Esophagus muscularis mucosa (tissue), 4 donors: ENCODE data around the gene NKAIN4. TPM values are rescaled to one million over a fixed set of nuclear protein-coding genes. Genes with fewer than 3 reads are reported as not detected.
A peak's percentile ranks its signal among the peaks of the same experiment; 100 is the strongest.

Experiments
- DNase-seq: peaks from one replicate; pipeline ENCODE4 v3.0.0-alpha.2; 2017; ENCODE audit errors: extremely low spot score
- H3K27ac ChIP-seq, 4 donors: fragments of 200-600 bp; sonication (generic); replicated peaks in 1 of 4; 1 replicate in 3 of 4; 2 replicates in 1 of 4; pipeline ENCODE4 v1.5.1; 2016 to 2019; ENCODE audit warnings: mild to moderate bottlenecking in 1 of 4
- H3K27me3 ChIP-seq, 4 donors: fragments of 200-600 bp; sonication (generic); one replicate each; pipeline versions ENCODE4 v1.5.1 to v1.6.0; 2016 to 2019
- H3K36me3 ChIP-seq, 4 donors: fragments of 200-600 bp; sonication (generic); one replicate each; pipeline ENCODE4 v1.5.1; 2016 to 2019
- H3K4me1 ChIP-seq, 4 donors: fragments of 200-600 bp; sonication (generic); one replicate each; pipeline ENCODE4 v1.5.1; 2016 to 2019
- H3K4me3 ChIP-seq, 4 donors: fragments of 200-600 bp; sonication (generic); 1 replicate in 2 of 4; 2 replicates in 2 of 4; pipeline ENCODE4 v1.5.1; 2016 to 2019; ENCODE audit warnings: mild to moderate bottlenecking in 4 of 4, moderate library complexity in 1 of 4
- H3K9me3 ChIP-seq, 4 donors: fragments of 200-600 bp; sonication (generic); 1 replicate in 3 of 4; 2 replicates in 1 of 4; pipeline ENCODE4 v1.5.1; 2016 to 2019
- EP300 ChIP-seq: sonication (generic); formaldehyde crosslinking; IDR thresholded peaks from one replicate; pipeline ENCODE4 v1.6.1; 2017; ENCODE audit warnings: antibody characterized with exemption
- POLR2A ChIP-seq: fragments of 450-650 bp; IDR thresholded peaks from one replicate; pipeline ENCODE4 v1.6.1; 2017; ENCODE audit warnings: antibody characterized with exemption, moderate library complexity, mild to moderate bottlenecking, low read depth
- POLR2AphosphoS5 ChIP-seq, 2 donors: sonication (generic); formaldehyde crosslinking; IDR thresholded peaks; one replicate each; pipeline ENCODE4 v1.6.1; 2017; ENCODE audit warnings: antibody characterized with exemption in 2 of 2
- WGBS: methylation state at CpG from one replicate; pipeline ENCODE4 v1.1.5; 2018; 5-methylcytosine and 5-hydroxymethylcytosine counted together
- intact Hi-C: fragments of 100-400 bp; cut with DNase I; formaldehyde crosslinking; loops from one replicate; pipeline ENCODE4 v1.15.1; 2023
- total RNA-seq, 4 donors: library from RNA; depleted of rRNA; stranded (reverse); fragments of >200 nt; gene quantifications; one replicate each; pipeline versions ENCODE4 v1.1.0 to v1.2.1, GENCODE V29; 2016
- TF ChIP-seq, protein P1 (sequence below), 3 experiments: fragments of 200-600 bp in 2 of 3; fragments of 450-650 bp in 1 of 3; sonication (generic) in 2 of 3; IDR thresholded peaks; one replicate each; pipeline ENCODE4 v1.5.1; 2017 to 2019; ENCODE audit warnings: antibody characterized with exemption in 3 of 3, mild to moderate bottlenecking in 2 of 3, moderate library complexity in 1 of 3

Gene NKAIN4
- total RNA-seq, 4 donors from 2014 or later: 0.17 to 0.45 TPM; not detected in 2

- DNase-seq: no peak
- peaks cover 22 to 29% (median 26%) of the 10 kb centered on the region in 4 donors for H3K36me3 ChIP-seq
- H3K27me3 ChIP-seq: no peaks in the 10 kb centered on the region
- TF ChIP-seq, protein P1, sequence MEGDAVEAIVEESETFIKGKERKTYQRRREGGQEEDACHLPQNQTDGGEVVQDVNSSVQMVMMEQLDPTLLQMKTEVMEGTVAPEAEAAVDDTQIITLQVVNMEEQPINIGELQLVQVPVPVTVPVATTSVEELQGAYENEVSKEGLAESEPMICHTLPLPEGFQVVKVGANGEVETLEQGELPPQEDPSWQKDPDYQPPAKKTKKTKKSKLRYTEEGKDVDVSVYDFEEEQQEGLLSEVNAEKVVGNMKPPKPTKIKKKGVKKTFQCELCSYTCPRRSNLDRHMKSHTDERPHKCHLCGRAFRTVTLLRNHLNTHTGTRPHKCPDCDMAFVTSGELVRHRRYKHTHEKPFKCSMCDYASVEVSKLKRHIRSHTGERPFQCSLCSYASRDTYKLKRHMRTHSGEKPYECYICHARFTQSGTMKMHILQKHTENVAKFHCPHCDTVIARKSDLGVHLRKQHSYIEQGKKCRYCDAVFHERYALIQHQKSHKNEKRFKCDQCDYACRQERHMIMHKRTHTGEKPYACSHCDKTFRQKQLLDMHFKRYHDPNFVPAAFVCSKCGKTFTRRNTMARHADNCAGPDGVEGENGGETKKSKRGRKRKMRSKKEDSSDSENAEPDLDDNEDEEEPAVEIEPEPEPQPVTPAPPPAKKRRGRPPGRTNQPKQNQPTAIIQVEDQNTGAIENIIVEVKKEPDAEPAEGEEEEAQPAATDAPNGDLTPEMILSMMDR (IDR thresholded peaks at IDR 0.05): no peak
- TF ChIP-seq EP300: no peak
- TF ChIP-seq POLR2AphosphoS5 (IDR thresholded peaks at IDR 0.05): no peak
- TF ChIP-seq POLR2A: no peak
- H3K4me1 ChIP-seq: peaks cover 21 to 42% (median 31%) of the 10 kb centered on the region in 4 donors
- intact Hi-C loops: loop anchor here (2.0 kb wide), 1 partner anchor 58 kb away; no protein-coding TSS in a partner anchor
- peak overlapping the region; percentile 79 to 100 (median 90) for H3K4me3 ChIP-seq
- under 1% methylated on average over 6 of the region's 37 CpGs for WGBS
- H3K27ac ChIP-seq: peak overlapping the region; percentile 69 to 84 (median 77)
- H3K9me3 ChIP-seq: no peaks in the 10 kb centered on the region
These were observed 18.9 kb upstream of the NKAIN4 start for GRCh38 chr20:63273059-63273579.

DNA sequence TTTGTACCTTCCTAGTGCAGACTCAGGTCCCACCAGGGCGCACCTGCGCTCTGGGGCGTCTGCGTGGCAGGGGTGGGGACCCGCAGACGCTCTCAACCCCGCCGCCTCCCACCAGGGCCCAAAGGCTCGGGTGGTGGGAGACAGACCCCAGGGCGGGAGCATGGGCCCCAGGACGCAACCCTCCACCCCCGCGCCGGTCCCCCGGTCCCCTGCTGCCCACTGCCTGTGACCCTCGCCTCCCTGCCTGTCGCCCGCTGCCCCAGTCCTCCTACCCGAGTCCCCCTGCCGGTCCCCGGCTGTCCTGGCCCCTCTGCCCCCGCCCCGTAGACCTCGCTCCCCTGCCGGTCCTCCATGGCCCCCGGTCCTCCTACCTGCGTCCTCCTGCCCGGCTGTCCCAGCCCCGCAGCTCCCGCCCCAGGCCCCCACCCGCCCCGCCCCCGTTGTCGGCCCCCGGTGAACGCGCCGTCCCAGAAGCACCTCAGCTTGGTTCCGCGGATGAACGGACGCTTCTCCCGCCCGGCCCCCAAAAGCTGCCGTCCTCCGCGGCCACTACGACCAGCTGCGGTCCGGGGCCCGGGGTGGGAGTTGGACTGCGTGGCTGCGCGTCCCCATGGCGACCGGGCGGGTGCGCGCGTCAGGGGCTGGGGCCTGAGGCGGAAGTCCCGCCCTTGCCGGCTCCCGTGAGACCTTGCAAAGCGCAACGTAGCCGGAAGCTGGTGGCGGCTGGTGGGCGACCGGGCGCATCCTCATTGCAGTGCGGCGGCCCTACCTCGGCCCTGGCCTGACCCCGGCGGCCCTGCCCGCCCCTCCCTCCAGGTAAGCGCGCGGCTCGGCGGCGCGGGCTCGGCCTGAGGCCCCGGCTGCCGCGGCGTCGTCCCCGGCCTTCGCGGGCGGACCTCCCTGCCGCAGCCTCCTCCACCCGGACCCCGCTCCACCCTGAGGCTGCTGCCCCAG is 18.1 kb upstream of the NKAIN4 start, which contains the start of gene ARFGAP1:
ARFGAP1 (plus strand) TSS at position 709 of the 954 bp plus-strand sequence. CDS start 2,768 bp downstream, outside the sequence.
- Histone ChIP-seq H3K9me3 (no peaks in the 10 kb centered on the region), H3K4me3 (peak within 1 kb of the TSS; percentile 79 to 100 (median 90)), H3K36me3 (peaks cover 15 to 22% (median 19%) of the 10 kb centered on the region in 4 donors), H3K27me3 (peaks cover 0 to 6% (median 0%) of the 10 kb centered on the region in 4 donors), H3K27ac (peak within 1 kb of the TSS; percentile 69 to 84 (median 77)), H3K4me1 (peaks cover 21 to 42% (median 31%) of the 10 kb centered on the region in 4 donors)
- TF ChIP-seq POLR2A (no peak), EP300 (no peak), POLR2AphosphoS5 (IDR thresholded peaks at IDR 0.05) (peak; percentile 88 to 89)
- TF ChIP-seq, protein P1 (IDR thresholded peaks at IDR 0.05): peak in 1 of 3 experiments; percentile 13
- peak; percentile 94 for DNase-seq
- intact Hi-C loops: loop anchor here (2.0 kb wide), 1 partner anchor 58 kb away; no protein-coding TSS in a partner anchor
- WGBS: 7% methylated on average over 14 of the region's 97 CpGs

GRCh38 chr20:63270606-63271325 is 16.5 kb upstream of the NKAIN4 start:
- H3K36me3 ChIP-seq: peaks cover 0 to 6% (median 3%) of the 10 kb centered on the region in 4 donors
- H3K4me1 ChIP-seq: peaks cover 21 to 40% (median 31%) of the 10 kb centered on the region in 4 donors
- no peak overlapping the region for H3K27ac ChIP-seq
- TF ChIP-seq, protein P1 (IDR thresholded peaks at IDR 0.05): no peak
- no peak for TF ChIP-seq POLR2A
- no peak for TF ChIP-seq POLR2AphosphoS5 (IDR thresholded peaks at IDR 0.05)
- TF ChIP-seq EP300: no peak
- H3K4me3 ChIP-seq: no peak overlapping the region
- H3K9me3 ChIP-seq: no peaks in the 10 kb centered on the region
- 82% methylated on average over 8 of the region's 9 CpGs for WGBS
- intact Hi-C loops: no loop called here
- H3K27me3 ChIP-seq: peaks cover 0 to 21% (median 0%) of the 10 kb centered on the region in 4 donors
- no peak for DNase-seq

DNA sequence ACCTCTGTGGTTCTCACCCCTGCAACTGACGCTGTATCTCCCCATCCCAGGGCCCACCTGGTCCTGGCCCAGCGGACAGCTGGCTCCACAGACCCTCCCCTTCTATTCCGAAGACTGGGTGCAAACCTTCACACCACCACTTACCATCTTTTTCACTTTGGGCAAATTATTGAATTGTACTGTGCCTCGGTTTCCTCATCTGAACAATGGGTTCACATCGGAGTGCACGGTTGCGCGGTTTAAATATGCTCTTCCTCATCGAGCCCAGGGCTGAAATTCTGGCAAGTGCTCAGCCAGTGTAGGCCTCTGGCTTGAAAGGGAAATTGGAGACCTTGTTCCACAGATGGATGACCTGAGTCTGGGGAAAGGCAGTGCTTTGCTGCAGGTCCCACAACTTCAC is 15.5 kb upstream of the NKAIN4 start:
- Histone ChIP-seq H3K36me3 (no peaks in the 10 kb centered on the region), H3K27ac (no peak overlapping the region), H3K4me1 (peaks cover 21 to 29% (median 25%) of the 10 kb centered on the region in 4 donors), H3K9me3 (no peaks in the 10 kb centered on the region), H3K4me3 (no peak overlapping the region), H3K27me3 (peaks cover 0 to 32% (median 0%) of the 10 kb centered on the region in 4 donors)
- DNase-seq: no peak
- intact Hi-C loops: no loop called here
- 93% methylated on average over 9 of the region's 9 CpGs for WGBS
- no peak for TF ChIP-seq POLR2A
- TF ChIP-seq, protein P1 (IDR thresholded peaks at IDR 0.05): no peak
- TF ChIP-seq EP300: no peak
- TF ChIP-seq POLR2AphosphoS5 (IDR thresholded peaks at IDR 0.05): no peak
